GM12875 (cell line): Measurements from ENCODE around the gene ARHGEF26.

Source experiments
- H3K4me3 ChIP-seq: one replicate; pipeline ENCODE4 v1.5.1; 2011; ENCODE audit warnings: low read depth, low read length, control low read depth
- TF ChIP-seq, protein P1 (sequence below): IDR thresholded peaks from 2 replicates; pipeline ENCODE4 v1.5.1; 2011; ENCODE audit warnings: low read depth, mild to moderate bottlenecking, control low read depth, inconsistent platforms, low read length, moderate library complexity, borderline replicate concordance; ENCODE audit not compliant: insufficient read depth

ARHGEF26 gene

DNA sequence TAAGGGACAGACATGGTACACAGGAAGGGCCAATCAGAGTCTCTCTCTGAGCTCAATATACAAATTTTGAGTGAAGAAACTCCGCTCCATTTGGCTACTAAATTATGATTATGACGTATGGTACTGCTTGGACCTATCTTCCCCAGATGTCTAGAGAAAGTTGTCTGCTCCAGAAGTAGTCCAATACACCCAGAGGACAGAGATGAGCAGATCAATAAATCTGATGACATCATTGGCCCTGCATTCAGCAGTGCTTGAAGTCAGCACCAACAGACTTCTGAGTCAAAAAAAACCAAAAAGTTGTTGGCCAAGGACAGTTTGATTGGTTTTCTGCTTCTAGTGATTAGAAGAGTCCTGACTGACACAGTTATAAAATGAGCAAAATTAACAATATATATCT is 19.9 kb upstream of the ARHGEF26 start:
- H3K4me3 ChIP-seq = no peak overlapping the region
- TF ChIP-seq, protein P1, sequence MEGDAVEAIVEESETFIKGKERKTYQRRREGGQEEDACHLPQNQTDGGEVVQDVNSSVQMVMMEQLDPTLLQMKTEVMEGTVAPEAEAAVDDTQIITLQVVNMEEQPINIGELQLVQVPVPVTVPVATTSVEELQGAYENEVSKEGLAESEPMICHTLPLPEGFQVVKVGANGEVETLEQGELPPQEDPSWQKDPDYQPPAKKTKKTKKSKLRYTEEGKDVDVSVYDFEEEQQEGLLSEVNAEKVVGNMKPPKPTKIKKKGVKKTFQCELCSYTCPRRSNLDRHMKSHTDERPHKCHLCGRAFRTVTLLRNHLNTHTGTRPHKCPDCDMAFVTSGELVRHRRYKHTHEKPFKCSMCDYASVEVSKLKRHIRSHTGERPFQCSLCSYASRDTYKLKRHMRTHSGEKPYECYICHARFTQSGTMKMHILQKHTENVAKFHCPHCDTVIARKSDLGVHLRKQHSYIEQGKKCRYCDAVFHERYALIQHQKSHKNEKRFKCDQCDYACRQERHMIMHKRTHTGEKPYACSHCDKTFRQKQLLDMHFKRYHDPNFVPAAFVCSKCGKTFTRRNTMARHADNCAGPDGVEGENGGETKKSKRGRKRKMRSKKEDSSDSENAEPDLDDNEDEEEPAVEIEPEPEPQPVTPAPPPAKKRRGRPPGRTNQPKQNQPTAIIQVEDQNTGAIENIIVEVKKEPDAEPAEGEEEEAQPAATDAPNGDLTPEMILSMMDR = no peak

DNA sequence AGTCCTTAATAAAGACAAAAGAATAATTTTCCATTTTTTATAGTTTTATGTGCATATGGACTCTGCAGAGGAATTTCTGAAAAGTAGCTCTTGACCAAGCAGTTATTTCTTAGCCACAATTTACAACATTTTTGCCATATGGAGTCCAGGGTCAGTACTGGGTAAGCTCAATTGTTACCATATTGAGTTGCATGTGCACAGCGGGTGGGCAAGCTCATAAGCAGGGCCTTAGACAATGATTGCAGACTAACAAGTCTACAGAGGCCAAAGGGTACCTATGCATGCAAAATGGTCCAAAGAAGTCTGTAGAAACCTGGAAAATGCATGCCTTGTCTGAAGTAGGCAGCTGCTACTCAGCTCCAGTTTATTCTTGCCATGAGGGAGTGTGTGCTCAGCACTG is 19.0 kb upstream of the ARHGEF26 start:
- no peak overlapping the region for H3K4me3 ChIP-seq
- TF ChIP-seq, protein P1 = no peak

DNA sequence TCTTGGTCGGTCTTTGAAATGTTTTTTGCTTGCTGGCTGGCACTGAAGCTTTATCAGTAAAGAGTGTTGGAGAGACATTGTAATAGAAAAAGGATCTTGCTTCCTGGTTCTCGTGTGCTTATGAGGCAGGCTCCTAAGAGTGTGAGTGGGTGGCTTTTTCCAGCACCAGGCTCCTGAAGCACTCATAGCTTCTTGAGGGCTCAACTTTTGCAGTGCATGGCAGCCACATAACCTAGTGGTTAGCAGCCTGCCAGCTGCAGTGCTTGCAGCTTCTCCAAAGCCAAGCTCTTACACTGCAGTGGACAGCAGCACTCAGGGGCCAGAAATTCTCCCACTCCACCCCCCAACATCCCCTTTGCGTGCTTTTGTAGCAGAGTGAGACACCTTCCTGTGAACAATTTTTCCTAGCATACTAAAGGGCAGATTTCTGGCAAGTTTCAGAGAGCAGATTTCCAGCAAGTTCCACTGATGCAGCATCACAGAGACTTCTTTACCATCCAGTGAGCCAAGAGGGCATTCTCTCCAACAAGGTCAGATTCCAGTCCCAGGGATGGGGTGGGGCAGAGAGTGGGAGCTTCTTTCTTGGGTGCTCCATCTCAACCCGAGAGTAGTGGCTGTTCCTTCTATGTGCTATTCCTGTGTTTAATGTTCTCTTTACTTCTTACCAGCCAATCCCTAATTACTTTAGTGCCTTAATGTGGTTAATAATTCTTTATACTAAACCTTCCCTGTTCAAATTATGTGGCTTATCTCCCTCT is 15.8 kb upstream of the ARHGEF26 start:
- H3K4me3 ChIP-seq = no peak overlapping the region
- TF ChIP-seq, protein P1 = no peak

DNA sequence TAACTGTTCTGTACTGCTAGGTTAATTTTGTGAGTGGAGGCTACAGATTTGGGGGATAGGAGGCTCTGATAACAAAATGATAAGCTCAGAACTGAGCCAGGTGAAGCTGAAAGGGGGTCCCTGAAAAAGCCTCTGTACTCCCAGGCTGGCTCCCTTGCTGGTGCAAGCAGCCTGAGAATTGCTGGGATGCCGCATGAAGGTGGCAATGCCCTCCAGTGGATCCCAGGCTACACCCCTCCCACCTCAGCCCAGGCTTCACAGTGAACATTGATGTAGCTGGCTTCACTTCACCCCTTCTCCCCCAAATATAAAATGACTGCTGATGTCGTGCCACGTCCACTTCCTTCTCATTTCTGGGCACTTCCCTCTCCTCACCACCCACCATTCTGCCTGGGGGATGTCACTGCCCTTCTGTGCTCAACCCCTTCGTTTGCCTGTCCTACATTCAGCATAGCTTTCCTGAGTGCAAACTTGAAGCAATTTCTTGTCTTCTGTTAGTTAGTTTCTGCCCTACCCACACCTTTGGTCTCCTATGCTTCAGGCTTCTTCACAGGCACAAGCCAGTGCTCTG is 9.7 kb upstream of the ARHGEF26 start:
- no peak overlapping the region for H3K4me3 ChIP-seq
- TF ChIP-seq, protein P1 = no peak

DNA sequence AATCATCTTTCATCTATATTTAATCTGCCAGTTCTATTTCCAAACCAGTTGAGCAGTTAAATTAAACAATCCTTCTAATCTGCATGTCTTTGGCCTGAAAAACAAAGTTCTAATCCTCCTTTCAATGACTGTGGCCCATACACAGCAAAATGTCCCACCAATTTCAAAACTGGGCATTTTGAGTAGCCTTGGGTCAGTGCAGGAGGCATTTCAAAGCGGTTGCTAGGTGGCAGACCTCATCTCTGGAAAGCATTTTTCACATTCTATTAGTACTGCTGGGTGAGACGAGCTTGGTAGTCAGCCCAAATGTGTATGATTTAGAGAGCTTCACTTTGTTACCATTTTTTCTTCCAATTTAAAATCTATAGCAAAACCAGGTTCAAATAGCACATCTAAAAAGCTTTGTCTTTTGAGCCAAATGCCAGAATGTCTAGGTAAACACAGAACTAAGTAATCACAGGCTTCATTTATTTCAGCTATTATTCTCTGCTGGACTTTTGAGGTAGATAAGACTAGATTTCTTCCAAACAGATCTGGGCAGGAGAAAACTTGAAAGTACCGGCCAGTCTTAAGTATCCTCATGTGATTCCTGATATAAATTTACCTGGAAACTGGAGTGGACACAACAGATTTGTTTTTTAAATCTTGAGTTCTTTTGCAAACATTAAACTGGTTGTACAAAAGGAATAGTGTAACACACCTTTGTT is 8.9 kb upstream of the ARHGEF26 start:
- H3K4me3 ChIP-seq = no peak overlapping the region
- TF ChIP-seq, protein P1 = no peak

DNA sequence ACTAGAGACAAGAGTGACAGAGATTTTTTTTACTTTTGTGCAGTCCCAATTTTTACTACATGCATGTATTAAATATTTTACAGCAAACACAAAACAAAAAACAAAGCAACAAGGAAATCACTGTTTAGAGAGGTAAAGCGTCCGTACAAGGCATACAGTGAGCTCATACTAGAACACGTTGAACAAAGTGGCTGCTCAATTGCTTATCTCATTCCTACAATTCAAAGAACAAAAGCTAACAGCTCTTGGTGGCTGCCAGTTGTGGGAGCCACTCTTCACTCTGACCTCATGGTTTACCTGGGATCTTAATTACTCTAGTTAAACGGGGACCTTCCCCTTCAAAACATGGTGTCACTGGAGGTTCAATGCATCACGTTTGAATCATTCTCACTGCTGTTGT is 7.6 kb upstream of the ARHGEF26 start:
- TF ChIP-seq, protein P1 = no peak
- no peak overlapping the region for H3K4me3 ChIP-seq
